Measurements from ENCODE around the gene ITPA. TPM values are rescaled to one million over a fixed set of nuclear protein-coding genes. Genes with fewer than 3 reads are reported as not detected.

Gene ITPA
- total RNA-seq, 1 experiment from 2014 or later, result 117 TPM

DNA sequence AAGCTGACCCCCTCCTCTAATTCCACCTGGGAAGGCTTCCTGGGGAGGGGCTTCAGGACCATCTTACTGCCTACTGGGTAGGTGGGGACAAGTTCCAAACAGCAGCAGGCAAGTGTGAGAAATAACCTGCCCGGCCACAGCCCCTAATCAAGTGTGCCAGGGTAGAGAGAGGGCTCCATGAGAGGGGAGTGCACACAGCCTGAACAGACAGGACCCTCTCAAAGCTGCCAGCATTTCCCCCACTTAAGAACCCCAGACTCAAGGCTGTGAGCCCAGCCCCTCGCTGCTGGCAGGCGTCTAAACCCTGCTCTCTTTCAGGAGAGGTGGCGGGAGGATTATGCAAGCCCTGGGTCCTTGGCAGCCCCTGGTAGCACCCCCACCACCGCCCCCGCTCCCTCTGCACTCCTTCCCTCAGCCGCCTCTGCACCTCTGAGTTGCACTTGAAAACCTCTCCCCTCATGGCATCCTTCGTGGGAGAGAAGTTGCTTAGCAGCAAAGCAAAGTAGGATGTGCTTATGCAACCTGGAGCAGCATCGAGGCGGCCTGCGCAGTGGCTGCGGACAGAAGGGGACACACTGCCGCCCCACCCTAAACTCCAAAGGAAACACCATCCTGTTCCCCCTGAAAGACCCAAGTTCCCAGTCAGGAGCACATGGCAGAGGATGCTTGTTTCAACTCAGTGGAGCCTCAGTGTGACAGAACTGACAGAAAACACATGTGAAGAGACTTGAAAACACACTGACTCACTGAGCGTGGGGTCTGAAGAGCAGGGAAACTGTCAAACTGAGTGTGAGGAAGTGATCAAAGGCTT, 15.3 kb upstream of the ITPA start:
- Histone ChIP-seq H3K36me3 (ENCODE audit: low read depth, low read length) (peaks cover 65% of the 10 kb centered on the region), H3K4me3 (ENCODE audit: low read length) (no peak overlapping the region), H3K27me3 (ENCODE audit: low read length) (no peaks in the 10 kb centered on the region), H3K27ac (ENCODE audit: low read length) (no peak overlapping the region), H3F3A (ENCODE audit: low read length, unreplicated experiment) (no peaks in the 10 kb centered on the region), H3K79me2 (ENCODE audit: low read length) (no peaks in the 10 kb centered on the region), H2AFZ (ENCODE audit: low read length) (no peak overlapping the region), H3K4me2 (ENCODE audit: low read length) (no peak overlapping the region), H4K20me1 (ENCODE audit: low read length) (no peaks in the 10 kb centered on the region), H3K9ac (ENCODE audit: low read length) (no peak overlapping the region), H3K4me1 (ENCODE audit: insufficient read depth, low read length) (no peaks in the 10 kb centered on the region), H3K9me2 (replicated peaks; ENCODE audit: low read length) (no peaks in the 10 kb centered on the region), H3K9me3 (ENCODE audit: low read length) (no peaks in the 10 kb centered on the region)
- DNase-seq, result no peak
- TF ChIP-seq, protein P1, sequence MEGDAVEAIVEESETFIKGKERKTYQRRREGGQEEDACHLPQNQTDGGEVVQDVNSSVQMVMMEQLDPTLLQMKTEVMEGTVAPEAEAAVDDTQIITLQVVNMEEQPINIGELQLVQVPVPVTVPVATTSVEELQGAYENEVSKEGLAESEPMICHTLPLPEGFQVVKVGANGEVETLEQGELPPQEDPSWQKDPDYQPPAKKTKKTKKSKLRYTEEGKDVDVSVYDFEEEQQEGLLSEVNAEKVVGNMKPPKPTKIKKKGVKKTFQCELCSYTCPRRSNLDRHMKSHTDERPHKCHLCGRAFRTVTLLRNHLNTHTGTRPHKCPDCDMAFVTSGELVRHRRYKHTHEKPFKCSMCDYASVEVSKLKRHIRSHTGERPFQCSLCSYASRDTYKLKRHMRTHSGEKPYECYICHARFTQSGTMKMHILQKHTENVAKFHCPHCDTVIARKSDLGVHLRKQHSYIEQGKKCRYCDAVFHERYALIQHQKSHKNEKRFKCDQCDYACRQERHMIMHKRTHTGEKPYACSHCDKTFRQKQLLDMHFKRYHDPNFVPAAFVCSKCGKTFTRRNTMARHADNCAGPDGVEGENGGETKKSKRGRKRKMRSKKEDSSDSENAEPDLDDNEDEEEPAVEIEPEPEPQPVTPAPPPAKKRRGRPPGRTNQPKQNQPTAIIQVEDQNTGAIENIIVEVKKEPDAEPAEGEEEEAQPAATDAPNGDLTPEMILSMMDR (conservative IDR thresholded peaks at IDR 0.05; ENCODE audit: low read depth, low read length), result no peak
- TF ChIP-seq EZH2phosphoT487 (IDR thresholded peaks at IDR 0.05; ENCODE audit: borderline replicate concordance, low read length) (no peak), EZH2 (IDR thresholded peaks at IDR 0.05; ENCODE audit: low read length, unreplicated experiment) (no peak)
- POLR2A ChIA-PET (ENCODE audit: unreplicated experiment), result no interaction called here
- no peak for ATAC-seq
- BruUV-seq (replicated peaks), result no TSS peak
- CTCF ChIA-PET, result no interaction called here
- intact Hi-C loops (cut with micrococcal nuclease), result no loop called here

DNA sequence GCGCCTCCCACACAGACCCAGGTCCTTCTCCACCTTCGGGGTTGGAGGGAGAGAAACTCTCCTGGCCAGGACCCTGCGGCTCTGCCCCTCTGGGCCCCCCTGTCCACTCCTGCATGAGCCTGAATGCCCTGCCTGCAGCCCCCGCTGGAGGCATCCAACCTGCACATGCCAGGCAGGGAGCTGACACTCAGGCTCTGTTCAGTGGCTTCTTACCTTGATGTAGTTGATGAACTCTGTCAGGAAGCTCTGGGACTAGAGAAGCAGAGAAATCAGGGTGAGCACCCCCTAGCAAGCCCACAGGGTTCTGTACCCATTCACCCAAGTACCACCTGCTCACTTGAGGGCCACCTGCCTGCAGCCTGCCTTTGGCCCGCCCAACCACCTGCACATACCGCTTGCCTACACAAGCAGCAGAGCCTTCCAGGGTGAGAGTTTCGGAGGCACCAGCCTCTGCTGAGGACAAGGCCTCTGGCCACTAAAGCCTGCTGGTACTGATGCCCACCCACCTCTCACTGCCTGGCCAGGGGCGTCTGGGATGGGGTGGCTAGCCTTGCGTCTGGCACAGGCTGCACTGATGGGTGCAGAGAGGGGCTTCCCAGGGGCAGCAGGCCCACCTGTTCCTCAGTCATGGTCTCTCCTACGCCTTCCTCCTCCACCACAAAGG, 14.5 kb upstream of the ITPA start:
- Histone ChIP-seq H3K4me2 (ENCODE audit: low read length) (no peak overlapping the region), H3K4me3 (ENCODE audit: low read length) (no peak overlapping the region), H3K4me1 (ENCODE audit: insufficient read depth, low read length) (no peaks in the 10 kb centered on the region), H3F3A (ENCODE audit: low read length, unreplicated experiment) (no peaks in the 10 kb centered on the region), H3K9me2 (replicated peaks; ENCODE audit: low read length) (no peaks in the 10 kb centered on the region), H3K27me3 (ENCODE audit: low read length) (no peaks in the 10 kb centered on the region), H3K9ac (ENCODE audit: low read length) (no peak overlapping the region), H2AFZ (ENCODE audit: low read length) (no peak overlapping the region), H3K36me3 (ENCODE audit: low read depth, low read length) (peaks cover 72% of the 10 kb centered on the region), H3K27ac (ENCODE audit: low read length) (no peak overlapping the region), H3K79me2 (ENCODE audit: low read length) (no peaks in the 10 kb centered on the region), H4K20me1 (ENCODE audit: low read length) (no peaks in the 10 kb centered on the region), H3K9me3 (ENCODE audit: low read length) (no peaks in the 10 kb centered on the region)
- POLR2A ChIA-PET (ENCODE audit: unreplicated experiment), result no interaction called here
- no peak for ATAC-seq
- intact Hi-C loops (cut with micrococcal nuclease), result no loop called here
- CTCF ChIA-PET, result no interaction called here
- BruUV-seq (replicated peaks), result no TSS peak
- DNase-seq, result no peak
- TF ChIP-seq EZH2 (IDR thresholded peaks at IDR 0.05; ENCODE audit: low read length, unreplicated experiment) (no peak), EZH2phosphoT487 (IDR thresholded peaks at IDR 0.05; ENCODE audit: borderline replicate concordance, low read length) (no peak)
- TF ChIP-seq, protein P1 (conservative IDR thresholded peaks at IDR 0.05; ENCODE audit: low read depth, low read length), result no peak

All from PC-3 (cell line).